Left renal pelvis (tissue), 4 donors: ENCODE data around the gene HAAO. TPM values are rescaled to one million over a fixed set of nuclear protein-coding genes. Genes with fewer than 3 reads are reported as not detected.

Experiments
- DNase-seq, 4 donors: peaks; one replicate each; pipeline ENCODE4 v3.0.0-alpha.2; 2013; ENCODE audit warnings: low read depth in 4 of 4, low spot score in 3 of 4
- polyA plus RNA-seq, 4 donors: library from polyadenylated mRNA; unstranded; fragments of 120-200 nt; gene quantifications; one replicate each; pipeline ENCODE4 v1.2.1, GENCODE V29; 2013; ENCODE audit not compliant: insufficient read length in 4 of 4

The HAAO gene
- polyA plus RNA-seq, 4 donors, result 25.2 to 54.8 (median 32.9) TPM

GRCh38 chr2:42815726-42816125, 23.3 kb upstream of the HAAO start:
- no peak for DNase-seq

- DNase-seq, result no peak
These were observed 21.4 kb upstream of the HAAO start for GRCh38 chr2:42813763-42814162.

- DNase-seq, result no peak
These were observed 20.6 kb upstream of the HAAO start for GRCh38 chr2:42812899-42813479.

- peak in 2 of 4 donors; percentile 46 to 58 for DNase-seq
These were observed 18.8 kb upstream of the HAAO start for GRCh38 chr2:42810971-42811811.

- DNase-seq, result peak in 3 of 4 donors; percentile 87 to 91 (median 90)
These were observed 18.0 kb upstream of the HAAO start for GRCh38 chr2:42810121-42810970.

- no peak for DNase-seq
These were observed 17.4 kb upstream of the HAAO start for GRCh38 chr2:42809819-42810120.

GRCh38 chr2:42809131-42809818, 16.9 kb upstream of the HAAO start:
- peak in 1 of 4 donors; percentile 48 for DNase-seq

GRCh38 chr2:42808301-42808700, 15.9 kb upstream of the HAAO start:
- DNase-seq, result no peak

- no peak for DNase-seq
These were observed 14.4 kb upstream of the HAAO start for GRCh38 chr2:42806786-42807185.

- DNase-seq, result no peak
These were observed 12.5 kb upstream of the HAAO start for GRCh38 chr2:42804891-42805290.

GRCh38 chr2:42804338-42804737, 12.0 kb upstream of the HAAO start:
- no peak for DNase-seq

GRCh38 chr2:42802150-42802549, 9.8 kb upstream of the HAAO start:
- no peak for DNase-seq

GRCh38 chr2:42801381-42801780, 9.0 kb upstream of the HAAO start:
- no peak for DNase-seq

GRCh38 chr2:42800981-42801380, 8.6 kb upstream of the HAAO start:
- no peak for DNase-seq

- no peak for DNase-seq
These were observed 8.1 kb upstream of the HAAO start for GRCh38 chr2:42800461-42800962.

GRCh38 chr2:42799881-42800280, 7.5 kb upstream of the HAAO start:
- DNase-seq, result no peak

- no peak for DNase-seq
These were observed 4.9 kb upstream of the HAAO start for GRCh38 chr2:42797281-42797680.

- DNase-seq, result peak in 1 of 4 donors; percentile 21
These were observed 4.3 kb upstream of the HAAO start for GRCh38 chr2:42796427-42797248.

GRCh38 chr2:42795841-42796301, 3.5 kb upstream of the HAAO start:
- no peak for DNase-seq

GRCh38 chr2:42795275-42795674, 2.9 kb upstream of the HAAO start:
- no peak for DNase-seq
